HG03139 (cell line): ENCODE results near the gene CCDC201.
"Not testable (repeated sequence)": the region's sequence is repeated elsewhere in the genome, so short reads cannot be mapped to it uniquely, and the experiment has no call there.

Experiments
- ATAC-seq: cut with Tn5 transposase; IDR thresholded peaks from one replicate; pipeline ENCODE4 v1.9.1; 2021; ENCODE audit not compliant: unreplicated experiment

CCDC201 gene

DNA sequence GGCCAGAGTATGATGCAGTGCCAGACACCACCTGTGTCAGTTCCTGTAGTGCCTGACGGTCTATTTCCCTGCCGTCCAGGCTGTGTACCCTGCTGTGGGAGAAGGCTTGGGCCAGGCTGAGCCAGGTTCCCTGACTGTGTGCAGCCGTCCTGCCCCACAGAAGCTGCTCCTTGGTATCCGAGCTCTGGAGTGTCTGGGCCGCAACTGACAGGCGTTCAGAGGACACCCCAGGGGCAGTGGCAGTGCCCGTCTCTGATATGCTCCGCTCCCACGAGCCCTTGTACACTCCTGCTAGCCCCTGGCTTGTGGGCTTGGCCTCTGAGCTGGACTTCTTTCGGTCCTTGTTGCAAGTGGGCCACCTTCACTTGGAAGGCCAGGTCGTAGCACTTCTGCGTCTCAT lies 55.0 kb downstream of the CCDC201 start:
- ATAC-seq, result not testable (repeated sequence)

DNA sequence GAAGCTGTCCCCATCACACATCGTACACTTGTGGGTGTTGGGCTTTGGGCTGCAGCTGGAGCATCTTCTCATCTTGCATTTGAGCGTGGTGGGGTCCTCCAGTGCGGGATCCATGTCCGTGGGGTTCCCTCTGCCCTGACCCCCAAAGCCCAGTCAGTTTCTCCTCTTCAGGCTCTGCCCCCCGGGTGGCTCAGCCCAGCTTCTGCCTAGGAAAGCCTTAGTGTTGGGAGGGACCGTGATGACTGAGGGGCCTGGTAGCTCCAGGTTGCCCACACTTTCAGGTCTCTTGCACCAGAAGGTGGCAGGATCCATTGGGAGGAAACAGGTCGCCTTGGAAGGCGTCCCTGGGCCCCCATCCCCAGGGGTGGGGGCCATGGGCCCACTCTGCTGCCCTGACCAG lies 55.9 kb downstream of the CCDC201 start:
- ATAC-seq, result not testable (repeated sequence)

DNA sequence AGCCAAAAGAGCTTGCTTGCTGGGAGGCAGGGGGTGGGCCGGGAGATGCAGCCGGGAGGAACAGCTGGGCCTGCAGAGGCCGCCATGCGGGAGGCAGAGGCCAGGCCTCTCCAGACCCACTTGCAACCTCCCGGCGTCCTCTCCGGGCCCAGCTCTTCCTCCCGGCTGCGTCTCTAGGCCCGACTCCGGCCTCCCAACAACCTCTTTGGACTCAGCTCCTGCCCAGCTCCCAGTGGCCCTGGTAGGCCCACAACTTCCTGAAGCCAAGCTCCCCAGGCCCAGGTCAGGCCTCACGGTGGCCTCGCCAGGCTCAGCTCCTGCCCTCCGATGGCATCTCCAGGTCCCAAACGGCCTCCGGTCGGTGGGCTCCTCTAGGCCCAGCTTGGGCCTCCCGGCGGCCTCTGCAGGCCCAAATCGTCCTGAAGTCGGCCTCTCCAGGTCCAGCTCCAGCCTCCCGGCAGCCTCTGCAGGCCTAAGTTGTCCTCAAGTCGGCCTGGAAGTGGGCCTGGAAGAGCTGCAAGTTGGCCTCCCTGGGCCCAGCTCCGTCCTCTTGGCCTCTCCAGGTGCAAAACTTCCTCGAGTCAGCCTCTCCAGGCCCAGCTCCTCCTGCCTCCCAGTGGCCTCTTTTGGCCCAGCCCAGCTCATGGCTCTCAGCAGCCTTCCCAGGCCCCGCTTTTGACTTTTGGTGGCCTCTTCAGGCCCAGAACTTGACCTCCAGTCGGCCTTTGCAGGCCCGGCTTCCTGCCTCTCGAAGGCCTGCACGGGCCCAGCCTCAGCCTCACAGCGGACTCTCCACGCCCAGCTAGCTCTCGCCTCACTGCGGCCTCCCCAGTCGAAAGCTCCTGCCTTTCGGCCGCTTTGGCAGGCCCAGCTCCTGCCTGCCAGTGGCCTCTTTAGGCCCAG lies 58.4 kb downstream of the CCDC201 start:
- not testable (repeated sequence) for ATAC-seq

DNA sequence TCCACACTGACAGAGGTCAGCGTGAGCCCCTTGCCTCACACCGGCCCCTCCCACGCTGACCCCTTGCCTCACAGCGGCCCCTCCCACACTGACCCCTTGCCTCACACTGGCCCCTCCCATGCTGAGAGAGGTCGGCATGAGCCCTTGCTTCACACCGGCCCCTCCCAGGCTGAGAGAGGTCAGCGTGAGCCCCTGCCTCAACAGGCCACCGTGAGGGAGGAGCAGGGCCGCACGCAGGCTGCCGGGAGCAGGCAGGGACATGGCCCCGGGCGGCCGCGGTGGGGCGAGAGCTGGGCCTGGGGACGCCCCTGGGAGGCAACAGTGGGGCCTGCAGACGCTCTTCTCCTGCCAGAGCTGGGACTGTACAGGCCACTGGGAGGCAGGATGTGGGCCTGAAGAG lies 59.1 kb downstream of the CCDC201 start:
- not testable (repeated sequence) for ATAC-seq

DNA sequence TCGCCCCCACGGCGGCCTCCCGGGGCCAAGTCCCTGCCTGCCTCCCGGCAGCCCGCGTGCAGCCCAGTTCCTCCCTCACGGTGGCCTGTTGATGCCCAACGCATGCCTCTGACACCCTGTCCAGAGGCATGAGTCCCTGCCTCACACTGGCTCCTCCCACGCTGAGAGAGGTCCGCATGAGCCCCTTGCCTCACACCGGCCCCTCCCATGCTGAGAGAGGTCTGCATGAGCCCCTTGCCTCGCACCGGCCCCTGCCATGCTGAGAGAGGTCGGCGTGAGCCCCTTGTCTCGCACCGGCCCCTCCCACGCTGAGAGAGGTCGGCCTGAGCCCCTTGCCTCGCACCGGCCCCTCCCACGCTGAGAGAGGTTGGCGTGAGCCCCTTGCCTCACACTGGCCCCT lies 59.9 kb downstream of the CCDC201 start:
- ATAC-seq, result no peak

DNA sequence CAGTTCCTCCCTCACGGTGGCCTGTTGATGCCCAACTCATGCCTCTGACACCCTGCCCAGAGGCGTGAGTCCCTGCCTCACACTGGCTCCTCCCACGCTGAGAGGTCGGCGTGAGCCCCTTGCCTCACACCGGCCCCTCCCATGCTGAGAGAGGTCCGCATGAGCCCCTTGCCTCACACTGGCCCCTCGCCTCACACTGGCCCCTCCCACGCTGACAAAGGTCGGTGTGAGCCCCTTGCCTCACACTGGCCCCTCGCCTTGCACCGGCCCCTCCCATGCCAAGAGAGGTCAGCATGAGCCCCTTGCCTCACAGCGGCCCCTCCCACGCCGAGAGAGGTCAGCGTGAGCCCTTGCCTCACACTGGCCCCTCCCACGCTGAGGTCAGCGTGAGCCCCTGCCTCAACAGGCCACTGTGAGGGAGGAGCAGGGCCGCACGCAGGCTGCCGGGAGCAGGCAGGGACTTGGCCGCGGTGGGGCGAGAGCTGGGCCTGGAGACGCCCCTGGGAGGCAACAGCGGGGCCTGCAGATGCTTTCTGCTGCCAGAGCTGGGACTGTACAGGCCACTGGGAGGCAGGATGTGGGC lies 61.1 kb downstream of the CCDC201 start:
- ATAC-seq, result not testable (repeated sequence)

DNA sequence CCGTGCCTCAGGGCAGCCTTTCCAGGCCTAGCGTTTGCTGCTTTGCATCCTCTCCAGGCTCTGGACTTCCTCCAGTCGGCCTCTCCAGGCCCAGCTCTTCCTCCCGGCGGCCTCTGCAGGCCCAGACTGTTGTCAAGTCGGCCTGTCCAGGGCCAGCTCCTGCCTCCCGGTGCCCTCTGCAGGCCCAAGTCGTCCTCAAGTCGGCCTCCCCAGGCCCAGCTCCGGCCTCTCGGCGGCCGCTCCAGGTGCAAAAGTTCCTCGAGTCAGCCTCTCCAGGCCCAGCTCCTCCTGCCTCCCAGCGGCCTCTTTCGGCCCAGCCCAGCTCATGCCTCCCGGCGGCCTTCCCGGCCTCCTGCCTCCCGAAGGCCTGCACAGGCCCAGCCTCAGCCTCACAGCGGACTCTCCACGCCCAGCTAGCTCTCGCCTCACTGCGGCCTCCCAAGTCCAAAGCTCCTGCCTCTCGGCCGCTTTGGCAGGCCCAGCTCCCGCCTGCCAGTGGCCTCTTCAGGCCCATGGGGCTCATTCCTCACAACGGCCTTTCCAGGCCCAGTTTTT lies 62.4 kb downstream of the CCDC201 start:
- not testable (repeated sequence) for ATAC-seq
